ENCODE results near the gene CCS.
A peak's percentile ranks its signal among the peaks of the same experiment; 100 is the strongest.
"Not testable (repeated sequence)": the region's sequence is repeated elsewhere in the genome, so short reads cannot be mapped to it uniquely, and the experiment has no call there.

Gene CCS

DNA sequence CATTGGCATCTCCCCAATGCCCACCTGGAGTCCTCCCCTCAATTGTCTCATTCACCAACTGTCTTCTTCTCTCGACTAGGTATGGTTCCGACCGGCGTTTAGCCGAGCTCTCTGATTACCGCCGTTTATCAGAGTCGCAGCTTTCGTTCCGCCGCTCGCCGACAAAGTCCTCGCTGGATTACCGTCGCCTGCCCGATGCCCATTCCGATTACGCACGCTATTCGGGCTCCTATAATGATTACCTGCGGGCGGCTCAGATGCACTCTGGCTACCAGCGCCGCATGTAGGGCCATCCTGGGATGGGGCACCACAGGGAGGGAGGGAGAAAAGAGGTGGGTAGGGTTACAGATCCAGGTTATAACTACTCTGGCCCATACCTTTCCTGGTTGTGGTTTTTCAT, 33.4 kb downstream of the CCS start:
- DNase-seq (ENCODE audit: low spot score) = no peak

- no peak for DNase-seq (ENCODE audit: low spot score)
Measured at GRCh38 chr11:66626926-66627325, 33.9 kb downstream of the CCS start.

DNA sequence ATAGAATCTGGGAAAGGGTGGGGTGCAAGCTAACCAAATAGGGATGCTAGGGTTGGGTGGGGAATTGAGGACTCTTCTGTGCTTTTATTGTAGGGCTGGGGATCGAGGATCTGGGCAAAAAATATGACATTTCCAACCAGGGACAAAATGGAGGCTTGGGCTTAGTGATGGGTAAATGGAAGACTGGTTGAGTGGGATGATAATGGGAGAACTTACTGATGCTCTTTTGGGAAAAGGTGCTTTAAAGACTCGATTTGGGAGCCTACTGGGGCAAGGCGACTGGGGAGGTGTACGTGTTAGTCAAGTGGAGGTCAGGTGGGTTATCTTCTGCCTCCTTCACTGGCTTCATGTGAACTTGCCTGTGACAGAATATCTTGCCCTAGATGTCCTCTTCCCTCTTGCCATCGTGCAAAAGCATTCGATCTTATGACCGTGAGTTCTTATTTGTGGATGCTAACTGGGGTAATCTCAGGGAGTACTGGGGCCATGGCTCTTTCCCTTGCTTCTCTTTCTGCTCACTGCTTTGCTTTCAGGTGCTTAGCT, 35.1 kb downstream of the CCS start:
- DNase-seq (ENCODE audit: low spot score) = no peak

DNA sequence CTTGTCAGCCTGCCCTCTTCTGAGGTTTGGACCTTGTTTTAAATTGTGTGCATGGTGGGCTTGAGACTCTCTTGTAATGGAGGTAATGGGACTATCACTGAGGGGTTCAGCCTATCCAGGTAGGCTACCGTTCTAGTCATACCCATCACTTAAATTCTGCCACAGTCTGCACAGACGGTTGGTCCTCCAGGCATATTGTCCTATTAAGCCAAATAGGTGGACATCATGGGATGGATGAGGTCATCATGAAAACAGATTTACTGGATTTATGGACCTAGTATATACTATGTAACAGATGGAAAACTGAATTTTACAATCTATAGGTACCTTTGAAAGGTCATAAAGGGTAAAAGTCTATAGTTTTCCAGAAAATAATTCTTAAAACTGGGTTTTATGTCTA, 36.4 kb downstream of the CCS start:
- no peak for DNase-seq (ENCODE audit: low spot score)

- no peak for DNase-seq (ENCODE audit: low spot score)
Measured at GRCh38 chr11:66631883-66632282, 38.9 kb downstream of the CCS start.

DNA sequence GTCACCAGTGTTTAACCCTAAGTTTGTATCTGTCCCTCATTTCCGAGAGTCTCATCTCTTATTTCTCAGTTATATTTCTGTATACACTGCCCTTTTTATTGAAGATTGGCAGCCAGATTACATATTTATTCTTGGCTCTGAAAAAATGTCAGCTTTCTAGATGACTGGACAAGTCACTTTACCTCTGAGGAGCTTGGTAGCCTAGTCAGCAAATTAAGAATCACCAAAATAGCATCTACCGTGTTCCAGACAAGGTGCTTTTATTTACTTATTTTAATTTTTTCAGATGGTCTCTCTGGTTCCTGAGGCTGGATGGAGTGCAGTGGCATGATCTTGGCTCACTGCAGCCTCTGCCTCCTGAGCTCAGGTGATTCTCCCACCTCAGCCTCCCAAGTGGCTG, 40.0 kb downstream of the CCS start:
- DNase-seq (ENCODE audit: low spot score) = no peak

- no peak for DNase-seq (ENCODE audit: low spot score)
Measured at GRCh38 chr11:66636411-66636810, 43.4 kb downstream of the CCS start.

DNA sequence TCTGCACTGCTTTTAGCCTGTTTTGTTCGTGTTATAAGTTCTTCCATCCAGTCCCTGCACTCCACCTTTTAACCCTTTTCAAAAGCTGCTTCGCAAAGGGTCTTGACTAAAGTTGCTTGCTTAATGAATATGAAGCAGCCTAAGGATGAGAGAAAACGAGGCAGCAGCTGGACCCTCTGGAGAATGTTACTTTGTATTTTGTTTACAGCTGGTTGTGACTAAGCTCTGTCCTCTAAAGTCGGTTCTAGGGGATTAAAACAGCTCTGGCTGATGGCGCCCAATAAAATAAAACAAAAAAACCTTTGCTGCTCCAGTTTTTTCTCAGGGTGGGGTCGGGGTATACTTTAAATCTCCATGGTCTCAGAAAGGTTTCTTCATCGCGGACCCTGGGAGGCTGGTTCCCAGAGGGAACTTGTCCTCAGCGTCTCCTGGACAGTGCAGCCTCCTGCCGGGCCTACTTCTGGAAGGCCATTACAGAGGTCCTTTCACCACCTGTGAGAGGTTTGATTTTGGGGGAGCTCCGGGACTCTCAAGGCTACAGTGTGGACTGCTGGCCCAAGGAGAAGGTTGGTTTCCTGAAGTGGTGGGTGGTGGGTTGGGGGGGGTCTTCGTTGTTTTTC, 44.7 kb downstream of the CCS start:
- no peak for DNase-seq (ENCODE audit: low spot score)

- DNase-seq (ENCODE audit: low spot score) = peak; percentile 100
Measured at GRCh38 chr11:66638177-66639065, 45.4 kb downstream of the CCS start, which contains the start of gene RBM4. Gene RBM4 (plus strand): TSS chr11:66638703. CDS start chr11:66639712, 1,009 bp downstream.

- peak; percentile 51 for DNase-seq (ENCODE audit: low spot score)
Measured at GRCh38 chr11:66639066-66639813, 46.3 kb downstream of the CCS start.

GRCh38 chr11:66639814-66640340, 46.9 kb downstream of the CCS start:
- not testable (repeated sequence) for DNase-seq (ENCODE audit: low spot score)

DNA sequence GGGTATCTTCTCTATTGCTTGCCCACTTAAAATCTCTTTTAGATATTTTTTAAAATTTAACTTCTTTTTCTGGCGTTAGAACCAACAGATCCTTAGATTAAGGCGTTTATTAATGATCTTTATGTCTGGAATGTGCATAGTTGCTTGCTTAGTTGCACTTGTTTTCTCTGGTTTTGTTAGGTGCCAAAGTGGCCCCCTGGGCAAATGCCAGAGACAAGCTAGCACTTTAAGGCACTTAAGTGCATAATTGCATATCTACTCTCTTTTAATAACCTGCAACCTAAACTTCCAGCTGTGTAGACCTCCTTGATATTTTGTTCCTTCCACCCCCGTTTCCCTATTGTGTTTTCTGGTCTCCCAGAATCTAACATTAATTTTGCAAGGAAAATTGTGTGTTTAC, 48.8 kb downstream of the CCS start:
- no peak for DNase-seq (ENCODE audit: low spot score)

- no peak for DNase-seq (ENCODE audit: low spot score)
Measured at GRCh38 chr11:66643745-66644437, 50.9 kb downstream of the CCS start.

- DNase-seq (ENCODE audit: low spot score) = no peak
Measured at GRCh38 chr11:66646828-66647227, 53.8 kb downstream of the CCS start.

- no peak for DNase-seq (ENCODE audit: low spot score)
Measured at GRCh38 chr11:66649903-66650302, 56.9 kb downstream of the CCS start.

GRCh38 chr11:66651016-66651415, 58.0 kb downstream of the CCS start:
- DNase-seq (ENCODE audit: low spot score) = no peak

- no peak for DNase-seq (ENCODE audit: low spot score)
Measured at GRCh38 chr11:66652651-66653050, 59.7 kb downstream of the CCS start.

- DNase-seq (ENCODE audit: low spot score) = no peak
Measured at GRCh38 chr11:66653123-66653522, 60.1 kb downstream of the CCS start.
